HG02938 (cell line): Measurements from ENCODE around the gene PKD1.
"Not testable (repeated sequence)": the region's sequence is repeated elsewhere in the genome, so short reads cannot be mapped to it uniquely, and the experiment has no call there.

Experiments
- ATAC-seq: cut with Tn5 transposase; IDR thresholded peaks from one replicate; pipeline ENCODE4 v1.9.1; 2021; ENCODE audit warnings: mild to moderate bottlenecking, moderate library complexity; ENCODE audit not compliant: unreplicated experiment

The PKD1 gene

GRCh38 chr16:2152695-2153506, 17.2 kb upstream of the PKD1 start:
- no peak for ATAC-seq

GRCh38 chr16:2151188-2152091, 15.7 kb upstream of the PKD1 start:
- no peak for ATAC-seq

GRCh38 chr16:2150418-2151187, 14.9 kb upstream of the PKD1 start:
- no peak for ATAC-seq

GRCh38 chr16:2149630-2150417, 14.1 kb upstream of the PKD1 start:
- no peak for ATAC-seq

- ATAC-seq: no peak
Observed at GRCh38 chr16:2148714-2149629, 13.3 kb upstream of the PKD1 start.

- no peak for ATAC-seq
Observed at GRCh38 chr16:2147981-2148671, 12.4 kb upstream of the PKD1 start, which contains the start of gene RAB26. TSS of gene RAB26 (plus strand) at chr16:2148625. CDS start at chr16:2148784, 159 bp downstream.

GRCh38 chr16:2147378-2147777, 11.7 kb upstream of the PKD1 start:
- no peak for ATAC-seq

- ATAC-seq: no peak
Observed at GRCh38 chr16:2145843-2146242, 10.1 kb upstream of the PKD1 start.

- ATAC-seq: no peak
Observed at GRCh38 chr16:2143878-2144485, 8.3 kb upstream of the PKD1 start.

- no peak for ATAC-seq
Observed at GRCh38 chr16:2142942-2143877, 7.5 kb upstream of the PKD1 start.

GRCh38 chr16:2135071-2135470, 627 bp downstream of the PKD1 start:
- ATAC-seq: not testable (repeated sequence)

GRCh38 chr16:2133797-2134196, 1.9 kb downstream of the PKD1 start:
- not testable (repeated sequence) for ATAC-seq

GRCh38 chr16:2129890-2130447, 5.7 kb downstream of the PKD1 start:
- ATAC-seq: not testable (repeated sequence)

GRCh38 chr16:2129251-2129650, 6.4 kb downstream of the PKD1 start:
- not testable (repeated sequence) for ATAC-seq

GRCh38 chr16:2127630-2128280, 7.9 kb downstream of the PKD1 start:
- ATAC-seq: not testable (repeated sequence)

- ATAC-seq: not testable (repeated sequence)
Observed at GRCh38 chr16:2126928-2127556, 8.7 kb downstream of the PKD1 start.
